NCI-H1694 (cell line): Measurements from ENCODE around the gene ISOC2.
"Not testable (repeated sequence)": the region's sequence is repeated elsewhere in the genome, so short reads cannot be mapped to it uniquely, and the experiment has no call there.

ENCODE experiments used
- DNase-seq: peaks from one replicate; lab custom pipeline; 2025; lab: John Stamatoyannopoulos, UW

ISOC2 gene

GRCh38 chr19:55440411-55441105 is 20.9 kb downstream of the ISOC2 start:
- no peak for DNase-seq

- DNase-seq: no peak
Observed at GRCh38 chr19:55439052-55439451, 22.4 kb downstream of the ISOC2 start.

- no peak for DNase-seq
Observed at GRCh38 chr19:55437410-55437809, 24.0 kb downstream of the ISOC2 start.

- no peak for DNase-seq
Observed at GRCh38 chr19:55436847-55437246, 24.6 kb downstream of the ISOC2 start.

- no peak for DNase-seq
Observed at GRCh38 chr19:55435020-55435419, 26.4 kb downstream of the ISOC2 start.

- DNase-seq: no peak
Observed at GRCh38 chr19:55434356-55434919, 27.0 kb downstream of the ISOC2 start.

GRCh38 chr19:55433292-55433691 is 28.1 kb downstream of the ISOC2 start:
- no peak for DNase-seq

GRCh38 chr19:55432241-55432959 is 29.0 kb downstream of the ISOC2 start:
- DNase-seq: no peak

GRCh38 chr19:55431183-55431582 is 30.3 kb downstream of the ISOC2 start:
- no peak for DNase-seq

GRCh38 chr19:55426042-55426441 is 35.4 kb downstream of the ISOC2 start:
- DNase-seq: no peak

GRCh38 chr19:55424518-55424917 is 36.9 kb downstream of the ISOC2 start:
- no peak for DNase-seq

- DNase-seq: no peak
Observed at GRCh38 chr19:55423225-55424005, 38.0 kb downstream of the ISOC2 start.

- DNase-seq: not testable (repeated sequence)
Observed at GRCh38 chr19:55421281-55421680, 40.2 kb downstream of the ISOC2 start.

- no peak for DNase-seq
Observed at GRCh38 chr19:55419624-55420236, 41.7 kb downstream of the ISOC2 start.

- no peak for DNase-seq
Observed at GRCh38 chr19:55419103-55419502, 42.3 kb downstream of the ISOC2 start.

GRCh38 chr19:55418185-55418584 is 43.3 kb downstream of the ISOC2 start:
- DNase-seq: peak; percentile 57

GRCh38 chr19:55410168-55410567 is 51.3 kb downstream of the ISOC2 start:
- no peak for DNase-seq

GRCh38 chr19:55409179-55409578 is 52.3 kb downstream of the ISOC2 start:
- not testable (repeated sequence) for DNase-seq

GRCh38 chr19:55408533-55408872 is 52.9 kb downstream of the ISOC2 start:
- no peak for DNase-seq

GRCh38 chr19:55407800-55408532 is 53.5 kb downstream of the ISOC2 start:
- peak; percentile 99 for DNase-seq

GRCh38 chr19:55407550-55407799 is 54.0 kb downstream of the ISOC2 start, which contains the start of gene UBE2S:
TSS of gene UBE2S (minus strand) at chr19:55407788. CDS start at chr19:55407589, 199 bp downstream.
- DNase-seq: not testable (repeated sequence)
